IPS-18c (cell line): Measurements from ENCODE around the gene ZNF625.
A peak's percentile ranks its signal among the peaks of the same experiment; 100 is the strongest.
"Not testable (repeated sequence)": the region's sequence is repeated elsewhere in the genome, so short reads cannot be mapped to it uniquely, and the experiment has no call there.

ENCODE experiments used
- H3K4me3 ChIP-seq: 2 replicates; pipeline ENCODE4 v1.7.0; 2013; ENCODE audit warnings: low read depth, mild to moderate bottlenecking, low read length, moderate library complexity; ENCODE audit not compliant: insufficient read depth
- H3K9me3 ChIP-seq: one replicate; pipeline ENCODE4 v1.6.1; 2013; ENCODE audit warnings: mild to moderate bottlenecking, low read length, moderate library complexity; ENCODE audit not compliant: control insufficient read depth, insufficient read depth

The ZNF625 gene

GRCh38 chr19:12140545-12141404 lies 15.8 kb downstream of the ZNF625 start:
- peaks cover 20% of the 10 kb centered on the region for H3K9me3 ChIP-seq
- H3K4me3 ChIP-seq = peak overlapping the region; percentile 15; the same call in 1 of the 2 replicates

GRCh38 chr19:12139885-12140544 lies 16.5 kb downstream of the ZNF625 start, which contains the start of gene ZNF20:
Gene ZNF20, minus strand, starts transcription at chr19:12140350. Its CDS starts 168 bp downstream, at chr19:12140182.
- peak within 1 kb of the TSS; percentile 90 for H3K4me3 ChIP-seq
- H3K9me3 ChIP-seq = peaks cover 22% of the 10 kb centered on the region

- peaks cover 26% of the 10 kb centered on the region for H3K9me3 ChIP-seq
- H3K4me3 ChIP-seq = peak overlapping the region; percentile 90
Observed at GRCh38 chr19:12139269-12139668, 17.3 kb downstream of the ZNF625 start.

GRCh38 chr19:12137221-12137940 lies 19.2 kb downstream of the ZNF625 start:
- peaks cover 38% of the 10 kb centered on the region for H3K9me3 ChIP-seq
- H3K4me3 ChIP-seq = no peak overlapping the region

- Histone ChIP-seq H3K4me3 (no peak overlapping the region), H3K9me3 (peaks cover 36% of the 10 kb centered on the region)
Observed at GRCh38 chr19:12133069-12133468, 23.5 kb downstream of the ZNF625 start.

- no peak overlapping the region for H3K4me3 ChIP-seq
Observed at GRCh38 chr19:12126707-12127106, 29.8 kb downstream of the ZNF625 start.

GRCh38 chr19:12117201-12117970 lies 39.1 kb downstream of the ZNF625 start:
- no peak overlapping the region; the same call in 1 of the 2 replicates for H3K4me3 ChIP-seq
- H3K9me3 ChIP-seq = peaks cover 17% of the 10 kb centered on the region

More at GRCh38 chr19:12126707-12127106, 29.8 kb downstream of the ZNF625 start:
- no peaks in the 10 kb centered on the region for H3K9me3 ChIP-seq

GRCh38 chr19:12113121-12113520 lies 43.4 kb downstream of the ZNF625 start:
- no peak overlapping the region for H3K4me3 ChIP-seq

GRCh38 chr19:12112701-12113100 lies 43.8 kb downstream of the ZNF625 start:
- Histone ChIP-seq H3K9me3 (peaks cover 38% of the 10 kb centered on the region), H3K4me3 (no peak overlapping the region)

More at GRCh38 chr19:12113121-12113520, 43.4 kb downstream of the ZNF625 start:
- peaks cover 39% of the 10 kb centered on the region for H3K9me3 ChIP-seq

GRCh38 chr19:12111943-12112637 lies 44.4 kb downstream of the ZNF625 start:
- Histone ChIP-seq H3K4me3 (no peak overlapping the region), H3K9me3 (peaks cover 42% of the 10 kb centered on the region)

- Histone ChIP-seq H3K9me3 (peaks cover 45% of the 10 kb centered on the region), H3K4me3 (peak overlapping the region; percentile 9; the same call in 1 of the 2 replicates)
Observed at GRCh38 chr19:12111176-12111575, 45.4 kb downstream of the ZNF625 start.

- not testable (repeated sequence) for H3K4me3 ChIP-seq, H3K9me3 ChIP-seq
Observed at GRCh38 chr19:12103909-12104308, 52.6 kb downstream of the ZNF625 start.

- H3K9me3 ChIP-seq = peaks cover 10% of the 10 kb centered on the region
- H3K4me3 ChIP-seq = no peak overlapping the region
Observed at GRCh38 chr19:12098040-12098439, 58.5 kb downstream of the ZNF625 start.

GRCh38 chr19:12095111-12095790 lies 61.3 kb downstream of the ZNF625 start:
- no peak overlapping the region for H3K4me3 ChIP-seq
- H3K9me3 ChIP-seq = peaks cover 10% of the 10 kb centered on the region
